HepG2 (cell line): ENCODE measurements around the gene ZBTB4. TPM values are rescaled to one million over a fixed set of nuclear protein-coding genes. Genes with fewer than 3 reads are reported as not detected.

ENCODE experiments used
- ATAC-seq: fragments of 200-7000 bp; cut with Tn5 transposase; 3 replicates; pipeline ENCODE4 v1.9.1; 2020; ENCODE audit warnings: mild to moderate bottlenecking, moderate library complexity
- BruUV-seq: library from RNA; stranded (reverse); fragments of 400-500 nt; replicated peaks from 2 replicates; lab custom pipeline; 2021; lab: Mats Ljungman, UMichigan
- CTCF ChIA-PET: fragments of 300-600 bp; formaldehyde crosslinking; extraction: SDS; loops from one replicate; lab custom pipeline; 2021; ENCODE audit warnings: low total read pairs, inconsistent platforms, low intra/inter-chr PET ratio; lab: Yijun Ruan, JAX
- POLR2A ChIA-PET: fragments of 350-600 bp; sonication (Branson Sonifier 250); formaldehyde crosslinking; loops from one replicate; lab custom pipeline; 2020; ENCODE audit warnings: antibody characterized with exemption, inconsistent platforms; lab: Yijun Ruan, JAX
- DNase-seq: peaks from one replicate; pipeline ENCODE4 v3.0.0-alpha.2; 2015; ENCODE audit warnings: low spot score
- FAIRE-seq: peaks from 3 replicates; lab custom pipeline; 2011; peaks lifted over from hg19 to GRCh38; lab: Jason Lieb, UNC
- H2AFZ ChIP-seq: one replicate; pipeline ENCODE4 v1.6.1; 2011; ENCODE audit warnings: low read length, inconsistent platforms
- H3K27ac ChIP-seq: fragments of 300-600 bp; 3 replicates; pipeline ENCODE4 v1.8.0; 2011; ENCODE audit warnings: mixed run types, mild to moderate bottlenecking, mixed read lengths, low read length, inconsistent platforms; ENCODE audit not compliant: insufficient read depth; ENCODE audit errors: extremely low read length
- H3K27me3 ChIP-seq, 2 experiments: fragments of 200-600 bp in 1 of 2; 2 replicates in 1 of 2; 3 replicates in 1 of 2; pipeline versions ENCODE4 v1.6.0 to v1.8.0; 2011; ENCODE audit warnings: low read length in 2 of 2, mild to moderate bottlenecking in 2 of 2, moderate library complexity in 2 of 2, inconsistent platforms in 1 of 2; ENCODE audit not compliant: insufficient read depth in 2 of 2, control insufficient read depth in 1 of 2
- H3K36me3 ChIP-seq, 2 experiments: fragments of 200-600 bp in 1 of 2; replicated peaks in 1 of 2; 2 replicates in 1 of 2; 3 replicates in 1 of 2; pipeline versions ENCODE4 v1.5.1 to v1.8.0; 2011; ENCODE audit warnings: low read length in 2 of 2, inconsistent platforms in 1 of 2; ENCODE audit not compliant: insufficient read depth in 2 of 2, control insufficient read depth in 1 of 2
- H3K4me1 ChIP-seq: 2 replicates; pipeline ENCODE4 v1.5.1; 2012; ENCODE audit warnings: low read length, inconsistent platforms; ENCODE audit not compliant: insufficient read depth
- H3K4me2 ChIP-seq: 2 replicates; pipeline ENCODE4 v1.6.0; 2011; ENCODE audit warnings: low read depth, low read length, inconsistent platforms
- H3K4me3 ChIP-seq, 3 experiments: fragments of 200-600 bp in 1 of 3; sonication (generic), shearing (Covaris generic) in 1 of 3; replicated peaks in 1 of 3; 2 replicates each; pipeline ENCODE4 v1.5.1; 2011 to 2016; ENCODE audit warnings: low read length in 3 of 3, inconsistent platforms in 2 of 3, low read depth in 2 of 3, mild to moderate bottlenecking in 2 of 3, control low read depth in 1 of 3, mixed read lengths in 1 of 3; ENCODE audit not compliant: insufficient read depth in 1 of 3
- H3K79me2 ChIP-seq: one replicate; pipeline ENCODE4 v1.6.1; 2011; ENCODE audit warnings: low read length, inconsistent platforms; ENCODE audit not compliant: insufficient read depth
- H3K9ac ChIP-seq: 2 replicates; pipeline ENCODE4 v1.6.0; 2011; ENCODE audit warnings: mild to moderate bottlenecking, low read depth, low read length, inconsistent platforms; ENCODE audit not compliant: insufficient read depth
- H3K9me3 ChIP-seq: 2 replicates; pipeline ENCODE4 v1.5.1; 2012; ENCODE audit warnings: mild to moderate bottlenecking, low read length
- H4K20me1 ChIP-seq: 2 replicates; pipeline ENCODE4 v1.6.0; 2011; ENCODE audit warnings: inconsistent platforms, mild to moderate bottlenecking, low read length, moderate library complexity; ENCODE audit not compliant: insufficient read depth
- GTF3A ChIP-seq: sonication (generic); formaldehyde crosslinking; conservative IDR thresholded peaks from 2 replicates; pipeline ENCODE4 v1.4.0; 2020; ENCODE audit warnings: mild to moderate bottlenecking, missing genetic modification reagents
- MXD3 ChIP-seq: IDR thresholded peaks from 2 replicates; pipeline ENCODE4 v1.6.1; 2016; ENCODE audit warnings: mild to moderate bottlenecking, missing biosample characterization, missing genetic modification reagents
- NFE2L1 ChIP-seq: sonication (generic); formaldehyde crosslinking; IDR thresholded peaks from 2 replicates; pipeline ENCODE4 v1.4.0; 2020; ENCODE audit warnings: missing genetic modification reagents, mild to moderate bottlenecking, borderline replicate concordance
- SNAI1 ChIP-seq: sonication (generic); formaldehyde crosslinking; IDR thresholded peaks from 2 replicates; pipeline ENCODE4 v1.5.0; 2020; ENCODE audit warnings: mild to moderate bottlenecking, missing genetic modification reagents, borderline replicate concordance
- ZBTB42 ChIP-seq: sonication (generic); formaldehyde crosslinking; IDR thresholded peaks from 2 replicates; pipeline ENCODE4 v1.5.0; 2020; ENCODE audit warnings: mild to moderate bottlenecking, missing genetic modification reagents
- ZBTB44 ChIP-seq: sonication (generic); formaldehyde crosslinking; IDR thresholded peaks from 2 replicates; pipeline ENCODE4 v1.4.0; 2020; ENCODE audit warnings: missing genetic modification reagents
- ZKSCAN1 ChIP-seq: fragments of 150-350 bp; IDR thresholded peaks from 2 replicates; pipeline ENCODE4 v1.6.1; 2014; ENCODE audit warnings: low read length
- ZNF430 ChIP-seq: sonication (generic); formaldehyde crosslinking; IDR thresholded peaks from 2 replicates; pipeline ENCODE4 v1.9.0; 2021; ENCODE audit warnings: mild to moderate bottlenecking, missing genetic modification reagents
- ZNF44 ChIP-seq: sonication (generic); formaldehyde crosslinking; IDR thresholded peaks from 2 replicates; pipeline ENCODE4 v1.5.1; 2020; ENCODE audit warnings: mild to moderate bottlenecking, missing genetic modification reagents
- ZNF550 ChIP-seq: sonication (generic); formaldehyde crosslinking; IDR thresholded peaks from 2 replicates; pipeline ENCODE4 v1.4.0; 2020; ENCODE audit warnings: mild to moderate bottlenecking, missing genetic modification reagents, borderline replicate concordance
- WGBS: methylation state at CpG from one replicate; pipeline ENCODE4 v1.1.6; 2017; ENCODE audit warnings: low lambda C conversion rate; 5-methylcytosine and 5-hydroxymethylcytosine counted together
- in situ Hi-C: cut with HindIII; loops from 2 replicates; pipeline ENCODE4 v1.10.0; 2017; ENCODE audit warnings: low pct_unique_long_range_greater_than_20kb; ENCODE audit not compliant: extremely low pct_ligation_motif_present
- intact Hi-C: fragments of 100-400 bp; cut with micrococcal nuclease; formaldehyde crosslinking; loops from one replicate; pipeline ENCODE4 v1.10.0; 2022; ENCODE audit not compliant: unreplicated experiment
- polyA plus RNA-seq, 8 experiments: library from polyadenylated mRNA; depleted of rRNA in 3 of 8; stranded (reverse) in 7 of 8; unstranded in 1 of 8; fragments of >200 nt; fragmentation: Illumina TruSeq in 4 of 8; extraction: Trizol in 4 of 8; gene quantifications; 2 replicates each; pipeline versions ENCODE4 v1.2.1 to v1.2.3, GENCODE V29; 2011 to 2016; ENCODE audit warnings: low read depth in 4 of 8, missing spikeins in 1 of 8, mixed read lengths in 1 of 8; ENCODE audit not compliant: insufficient read depth in 1 of 8
- total RNA-seq, 5 experiments: library from RNA; depleted of rRNA; stranded (reverse); fragments of >200 nt; fragmentation: Illumina TruSeq; extraction: Trizol; gene quantifications; 2 replicates each; pipeline ENCODE4 v1.2.3, GENCODE V29; 2016; ENCODE audit warnings: low read depth in 1 of 5
- TF ChIP-seq, protein P1 (sequence below): sonication (generic); formaldehyde crosslinking; IDR thresholded peaks from 2 replicates; pipeline ENCODE4 v1.4.0; 2020; ENCODE audit warnings: low read depth, missing genetic modification reagents

ZBTB4 gene
- total and polyA plus RNA-seq, 2 of the 13 experiments (the other 11 are each of a cell fraction or from before 2014, with no cell fraction given): 4.3 to 7.4 TPM

DNA sequence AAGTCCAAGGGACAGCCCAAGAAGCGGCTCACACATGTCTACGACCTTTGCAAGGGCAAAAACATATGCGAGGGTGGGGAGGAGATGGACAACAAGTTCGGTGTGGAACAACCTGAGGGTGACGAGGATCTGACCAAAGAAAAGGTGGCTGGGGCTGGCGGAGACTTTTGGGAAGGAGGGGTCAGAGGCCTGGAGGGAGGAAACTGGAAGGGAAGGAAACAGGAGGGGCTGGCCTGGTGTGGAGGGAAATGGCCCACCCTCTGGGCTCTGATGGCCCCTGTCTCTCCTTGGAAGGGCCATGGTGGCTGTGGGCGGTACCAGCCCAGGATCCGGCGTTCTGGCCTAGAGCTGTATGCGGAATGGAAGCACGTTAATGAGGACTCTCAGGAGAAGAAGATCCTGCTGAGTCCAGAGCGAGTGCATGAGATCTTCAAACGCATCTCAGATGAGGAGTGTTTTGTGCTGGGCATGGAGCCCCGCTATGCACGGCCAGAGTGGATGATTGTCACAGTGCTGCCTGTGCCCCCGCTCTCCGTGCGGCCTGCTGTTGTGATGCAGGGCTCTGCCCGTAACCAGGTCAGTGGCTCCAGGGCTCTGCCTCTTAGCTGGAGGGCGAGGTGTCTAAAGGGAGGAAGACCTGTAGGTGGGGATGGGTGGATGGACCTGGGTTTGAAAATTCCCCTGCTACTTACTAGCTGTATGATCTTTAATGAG is 17.2 kb upstream of the ZBTB4 start:
- in situ Hi-C loops: no loop called here

DNA sequence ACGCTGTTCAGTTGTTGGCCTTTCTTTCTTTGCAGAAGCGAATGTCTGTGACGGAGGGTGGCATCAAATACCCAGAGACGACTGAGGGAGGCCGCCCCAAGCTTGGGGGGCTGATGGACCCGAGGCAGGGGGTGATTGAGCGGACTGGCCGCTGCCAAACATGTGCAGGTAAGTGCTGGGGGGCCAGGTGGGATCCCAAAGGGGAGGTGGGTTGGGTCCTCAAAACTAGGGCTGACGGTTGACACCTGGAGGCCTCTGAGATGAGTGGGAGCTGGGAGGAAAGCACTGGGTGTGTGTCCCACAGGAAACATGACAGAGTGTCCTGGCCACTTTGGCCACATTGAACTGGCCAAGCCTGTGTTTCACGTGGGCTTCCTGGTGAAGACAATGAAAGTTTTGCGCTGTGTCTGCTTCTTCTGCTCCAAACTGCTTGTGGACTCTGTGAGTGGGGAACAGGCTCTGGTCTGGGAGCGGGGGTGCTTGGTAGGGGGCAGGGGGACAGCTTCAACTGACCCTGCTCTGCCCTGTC is 16.5 kb upstream of the ZBTB4 start:
- intact Hi-C loops: no loop called here
- H3K4me3 ChIP-seq: no peak overlapping the region
- POLR2A ChIA-PET: interaction anchor here (3.2 kb wide), 1 partner anchor 12 kb away, joined by 12 read pairs; the partner anchor contains the start of gene POLR2A
- FAIRE-seq: no peak
- H3K4me2 ChIP-seq: no peak overlapping the region
- ATAC-seq: no peak
- H2AFZ ChIP-seq: no peak overlapping the region
- WGBS: 97% methylated on average over 8 of the region's 12 CpGs
- no peak for DNase-seq
- BruUV-seq: no TSS peak
- H3K9me3 ChIP-seq: no peaks in the 10 kb centered on the region
- H4K20me1 ChIP-seq: peaks cover 38% of the 10 kb centered on the region; the same call in 1 of the 2 replicates
- in situ Hi-C loops: no loop called here
- no peak overlapping the region for H3K27ac ChIP-seq
- H3K9ac ChIP-seq: no peak overlapping the region
- CTCF ChIA-PET: no interaction called here
- peaks cover 47% of the 10 kb centered on the region for H3K79me2 ChIP-seq
- H3K36me3 ChIP-seq: peaks cover 41 to 68% of the 10 kb centered on the region in 2 experiments
- H3K4me1 ChIP-seq: peaks cover 19% of the 10 kb centered on the region
- H3K27me3 ChIP-seq: no peaks in the 10 kb centered on the region
- TF ChIP-seq ZNF430 (CRISPR knock-in tag) (no peak), SNAI1 (CRISPR knock-in tag) (no peak), NFE2L1 (CRISPR knock-in tag) (no peak), ZKSCAN1 (no peak), ZBTB42 (CRISPR knock-in tag) (no peak), ZNF550 (CRISPR knock-in tag) (no peak), ZBTB44 (CRISPR knock-in tag) (no peak), ZNF44 (no peak)
- TF ChIP-seq, protein P1, sequence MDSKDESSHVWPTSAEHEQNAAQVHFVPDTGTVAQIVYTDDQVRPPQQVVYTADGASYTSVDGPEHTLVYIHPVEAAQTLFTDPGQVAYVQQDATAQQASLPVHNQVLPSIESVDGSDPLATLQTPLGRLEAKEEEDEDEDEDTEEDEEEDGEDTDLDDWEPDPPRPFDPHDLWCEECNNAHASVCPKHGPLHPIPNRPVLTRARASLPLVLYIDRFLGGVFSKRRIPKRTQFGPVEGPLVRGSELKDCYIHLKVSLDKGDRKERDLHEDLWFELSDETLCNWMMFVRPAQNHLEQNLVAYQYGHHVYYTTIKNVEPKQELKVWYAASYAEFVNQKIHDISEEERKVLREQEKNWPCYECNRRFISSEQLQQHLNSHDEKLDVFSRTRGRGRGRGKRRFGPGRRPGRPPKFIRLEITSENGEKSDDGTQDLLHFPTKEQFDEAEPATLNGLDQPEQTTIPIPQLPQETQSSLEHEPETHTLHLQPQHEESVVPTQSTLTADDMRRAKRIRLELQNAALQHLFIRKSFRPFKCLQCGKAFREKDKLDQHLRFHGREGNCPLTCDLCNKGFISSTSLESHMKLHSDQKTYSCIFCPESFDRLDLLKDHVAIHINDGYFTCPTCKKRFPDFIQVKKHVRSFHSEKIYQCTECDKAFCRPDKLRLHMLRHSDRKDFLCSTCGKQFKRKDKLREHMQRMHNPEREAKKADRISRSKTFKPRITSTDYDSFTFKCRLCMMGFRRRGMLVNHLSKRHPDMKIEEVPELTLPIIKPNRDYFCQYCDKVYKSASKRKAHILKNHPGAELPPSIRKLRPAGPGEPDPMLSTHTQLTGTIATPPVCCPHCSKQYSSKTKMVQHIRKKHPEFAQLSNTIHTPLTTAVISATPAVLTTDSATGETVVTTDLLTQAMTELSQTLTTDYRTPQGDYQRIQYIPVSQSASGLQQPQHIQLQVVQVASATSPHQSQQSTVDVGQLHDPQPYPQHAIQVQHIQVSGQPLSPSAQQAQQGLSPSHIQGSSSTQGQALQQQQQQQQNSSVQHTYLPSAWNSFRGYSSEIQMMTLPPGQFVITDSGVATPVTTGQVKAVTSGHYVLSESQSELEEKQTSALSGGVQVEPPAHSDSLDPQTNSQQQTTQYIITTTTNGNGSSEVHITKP (CRISPR knock-in tag): no peak

More for the DNA sequence above, 17.2 kb upstream of the ZBTB4 start:
- peaks cover 47 to 72% of the 10 kb centered on the region in 2 experiments for H3K36me3 ChIP-seq
- CTCF ChIA-PET: no interaction called here
- FAIRE-seq (no peak), ATAC-seq (no peak; the same call in 2 of the 3 replicates), DNase-seq (no peak)
- H3K27ac ChIP-seq: no peak overlapping the region
- no peak overlapping the region for H3K9ac ChIP-seq
- no peaks in the 10 kb centered on the region for H3K27me3 ChIP-seq
- intact Hi-C loops: no loop called here
- TF ChIP-seq MXD3 (CRISPR knock-in tag): no peak
- no peak for TF ChIP-seq GTF3A (CRISPR knock-in tag)
- peaks cover 32% of the 10 kb centered on the region; the same call in 1 of the 2 replicates for H4K20me1 ChIP-seq
- peaks cover 40% of the 10 kb centered on the region for H3K79me2 ChIP-seq
- POLR2A ChIA-PET: interaction anchor here (0.6 to 3.2 kb wide), 2 partner anchors 12 to 93 kb away, joined by 4 to 12 read pairs; partner anchors contain the start of genes POLR2A and TMEM256
- WGBS: 96% methylated on average over 20 of the region's 20 CpGs
- H3K9me3 ChIP-seq: no peaks in the 10 kb centered on the region
- no peak overlapping the region for H3K4me3 ChIP-seq
- no peak overlapping the region for H3K4me2 ChIP-seq
- no peak overlapping the region for H2AFZ ChIP-seq
- TSS peak; percentile 40 for BruUV-seq
- H3K4me1 ChIP-seq: peaks cover 13% of the 10 kb centered on the region
